Measurements from ENCODE around the gene SCRN2.

Gene SCRN2

GRCh38 chr17:47802341-47803022 lies 38.6 kb downstream of the SCRN2 start:
- DNase-seq: peak; percentile 71

- no peak for DNase-seq
Observed at GRCh38 chr17:47801906-47802305, 39.2 kb downstream of the SCRN2 start.

GRCh38 chr17:47801176-47801765 lies 39.8 kb downstream of the SCRN2 start:
- DNase-seq: no peak

- no peak for DNase-seq
Observed at GRCh38 chr17:47800686-47801085, 40.4 kb downstream of the SCRN2 start.

- peak; percentile 55 for DNase-seq
Observed at GRCh38 chr17:47797797-47798196, 43.3 kb downstream of the SCRN2 start.

- no peak for DNase-seq
Observed at GRCh38 chr17:47792979-47793378, 48.1 kb downstream of the SCRN2 start.

- no peak for DNase-seq
Observed at GRCh38 chr17:47792457-47792856, 48.6 kb downstream of the SCRN2 start.

- no peak for DNase-seq
Observed at GRCh38 chr17:47791025-47791424, 50.0 kb downstream of the SCRN2 start.

- peak; percentile 64 for DNase-seq
Observed at GRCh38 chr17:47789611-47790561, 51.2 kb downstream of the SCRN2 start.
